ENCODE measurements around the gene ZFHX3.

Gene ZFHX3

GRCh38 chr16:73036074-73036826, 11.7 kb downstream of the ZFHX3 start:
- H3K4me1 ChIP-seq: peaks cover 50 to 94% (median 63%) of the 10 kb centered on the region in 10 experiments
- H3K27me3 ChIP-seq: peaks cover 36 to 73% (median 70%) of the 10 kb centered on the region in 11 experiments
- TF ChIP-seq Cebpa-rat (IDR thresholded peaks at IDR 0.05): no peak
- peaks cover 0 to 3% (median 0%) of the 10 kb centered on the region in 11 experiments; a peak in 1 of 22 replicates for H3K36me3 ChIP-seq
- H3K9me3 ChIP-seq (replicated peaks in 1 of 11): no peaks in the 10 kb centered on the region
- H3K4me2 ChIP-seq: peak overlapping the region; percentile 69 to 88 (median 78)
- peak overlapping the region; percentile 24 to 73 (median 56); a peak in 18 of 22 replicates for H3K9ac ChIP-seq
- H3K27ac ChIP-seq: peak overlapping the region in 9 of 11 experiments; percentile 13 to 65 (median 49); a peak in 17 of 22 replicates
- peaks cover 0 to 91% (median 0%) of the 10 kb centered on the region in 11 experiments; a peak in 7 of 22 replicates for H4K20me1 ChIP-seq
- peak overlapping the region; percentile 12 to 51 (median 31); a peak in 14 of 20 replicates for H3K4me3 ChIP-seq

- H3K36me3 ChIP-seq: peaks cover 0 to 3% (median 0%) of the 10 kb centered on the region in 11 experiments; a peak in 1 of 22 replicates
- H3K27ac ChIP-seq: no peak overlapping the region
- no peak overlapping the region for H3K4me3 ChIP-seq
- H3K4me1 ChIP-seq: peaks cover 52 to 91% (median 69%) of the 10 kb centered on the region in 10 experiments
- peaks cover 0 to 93% (median 0%) of the 10 kb centered on the region in 11 experiments; a peak in 8 of 22 replicates for H4K20me1 ChIP-seq
- H3K4me2 ChIP-seq: peak overlapping the region in 10 of 11 experiments; percentile 14 to 96 (median 18); a peak in 14 of 22 replicates
- H3K9ac ChIP-seq: 0 out of 22 replicates have a peak overlapping the region, but pooled peaks of 1 of the 11 experiments have one; percentile 7
- no peaks in the 10 kb centered on the region for H3K9me3 ChIP-seq (replicated peaks in 1 of 11)
- no peak for TF ChIP-seq Cebpa-rat (IDR thresholded peaks at IDR 0.05)
- H3K27me3 ChIP-seq: peaks cover 38 to 85% (median 80%) of the 10 kb centered on the region in 11 experiments
These were observed 13.6 kb downstream of the ZFHX3 start for GRCh38 chr16:73034374-73034773.

- Histone ChIP-seq H3K27me3 (peaks cover 38 to 85% (median 80%) of the 10 kb centered on the region in 11 experiments), H3K9ac (peak overlapping the region in 7 of 11 experiments; percentile 1 to 65 (median 33); a peak in 6 of 22 replicates)
- no peak for TF ChIP-seq Cebpa-rat (IDR thresholded peaks at IDR 0.05)
These were observed 14.5 kb downstream of the ZFHX3 start for GRCh38 chr16:73033271-73033998.

GRCh38 chr16:73032541-73033270, 15.2 kb downstream of the ZFHX3 start:
- peak overlapping the region in 7 of 10 experiments; percentile 4 to 35 (median 27); a peak in 12 of 20 replicates for H3K4me3 ChIP-seq
- peak overlapping the region in 5 of 11 experiments; percentile 2 to 47 (median 8); a peak in 5 of 22 replicates for H3K27ac ChIP-seq
- peak overlapping the region; percentile 55 to 96 (median 80) for H3K4me2 ChIP-seq
- peaks cover 0 to 16% (median 0%) of the 10 kb centered on the region in 11 experiments; a peak in 1 of 22 replicates for H3K36me3 ChIP-seq
- peaks cover 38 to 82% (median 74%) of the 10 kb centered on the region in 11 experiments for H3K27me3 ChIP-seq
- peaks cover 45 to 77% (median 64%) of the 10 kb centered on the region in 10 experiments for H3K4me1 ChIP-seq
- H4K20me1 ChIP-seq: peaks cover 0 to 93% (median 0%) of the 10 kb centered on the region in 11 experiments; a peak in 8 of 22 replicates
- peak overlapping the region in 7 of 11 experiments; percentile 1 to 65 (median 33); a peak in 11 of 22 replicates for H3K9ac ChIP-seq
- no peaks in the 10 kb centered on the region for H3K9me3 ChIP-seq (replicated peaks in 1 of 11)
- no peak for TF ChIP-seq Cebpa-rat (IDR thresholded peaks at IDR 0.05)

More at GRCh38 chr16:73033271-73033998, 14.5 kb downstream of the ZFHX3 start:
- peaks cover 52 to 84% (median 69%) of the 10 kb centered on the region in 10 experiments for H3K4me1 ChIP-seq
- peak overlapping the region; percentile 55 to 96 (median 80) for H3K4me2 ChIP-seq
- peaks cover 0 to 13% (median 0%) of the 10 kb centered on the region in 11 experiments; a peak in 1 of 22 replicates for H3K36me3 ChIP-seq
- H3K27ac ChIP-seq: peak overlapping the region in 2 of 11 experiments; percentile 3 to 47; a peak in 2 of 22 replicates
- H3K4me3 ChIP-seq: peak overlapping the region in 4 of 10 experiments; percentile 25 to 35 (median 30); a peak in 4 of 20 replicates
- H3K9me3 ChIP-seq (replicated peaks in 1 of 11): no peaks in the 10 kb centered on the region
- H4K20me1 ChIP-seq: peaks cover 0 to 93% (median 0%) of the 10 kb centered on the region in 11 experiments; a peak in 8 of 22 replicates

- Histone ChIP-seq H3K27me3 (peaks cover 33 to 76% (median 67%) of the 10 kb centered on the region in 11 experiments), H3K9me3 (replicated peaks in 1 of 11) (no peaks in the 10 kb centered on the region), H4K20me1 (peaks cover 0 to 93% (median 0%) of the 10 kb centered on the region in 11 experiments; a peak in 8 of 22 replicates), H3K4me1 (peaks cover 39 to 71% (median 58%) of the 10 kb centered on the region in 10 experiments), H3K4me3 (peak overlapping the region in 3 of 10 experiments; percentile 4 to 35 (median 25); a peak in 3 of 20 replicates), H3K36me3 (peaks cover 0 to 16% (median 0%) of the 10 kb centered on the region in 11 experiments; a peak in 1 of 22 replicates), H3K27ac (peak overlapping the region in 2 of 11 experiments; percentile 2 to 47; a peak in 2 of 22 replicates), H3K9ac (peak overlapping the region in 6 of 11 experiments; percentile 1 to 65 (median 26); a peak in 4 of 22 replicates), H3K4me2 (peak overlapping the region; percentile 55 to 96 (median 80))
- no peak for TF ChIP-seq Cebpa-rat (IDR thresholded peaks at IDR 0.05)
These were observed 15.9 kb downstream of the ZFHX3 start for GRCh38 chr16:73031984-73032383.

GRCh38 chr16:73031155-73031866, 16.6 kb downstream of the ZFHX3 start:
- Histone ChIP-seq H3K27me3 (peaks cover 28 to 69% (median 60%) of the 10 kb centered on the region in 11 experiments), H3K27ac (no peak overlapping the region), H4K20me1 (peaks cover 0 to 95% (median 0%) of the 10 kb centered on the region in 11 experiments; a peak in 8 of 22 replicates), H3K4me3 (no peak overlapping the region), H3K4me2 (peak overlapping the region; percentile 55 to 96 (median 80)), H3K9ac (no peak overlapping the region), H3K36me3 (peaks cover 0 to 16% (median 0%) of the 10 kb centered on the region in 11 experiments; a peak in 1 of 22 replicates), H3K9me3 (replicated peaks in 1 of 11) (no peaks in the 10 kb centered on the region), H3K4me1 (peaks cover 33 to 64% (median 51%) of the 10 kb centered on the region in 10 experiments)
- TF ChIP-seq Cebpa-rat (IDR thresholded peaks at IDR 0.05): no peak

GRCh38 chr16:73028721-73029361, 19.1 kb downstream of the ZFHX3 start:
- peaks cover 21 to 47% (median 32%) of the 10 kb centered on the region in 10 experiments for H3K4me1 ChIP-seq
- peaks cover 0 to 22% (median 0%) of the 10 kb centered on the region in 11 experiments; a peak in 2 of 22 replicates for H3K36me3 ChIP-seq
- H3K27ac ChIP-seq: no peak overlapping the region
- no peak for TF ChIP-seq Cebpa-rat (IDR thresholded peaks at IDR 0.05)
- peaks cover 9 to 44% (median 35%) of the 10 kb centered on the region in 11 experiments; a peak in 21 of 22 replicates for H3K27me3 ChIP-seq
- H3K9me3 ChIP-seq (replicated peaks in 1 of 11): no peaks in the 10 kb centered on the region
- peaks cover 0 to 98% (median 0%) of the 10 kb centered on the region in 11 experiments; a peak in 8 of 22 replicates for H4K20me1 ChIP-seq
- H3K9ac ChIP-seq: no peak overlapping the region
- no peak overlapping the region for H3K4me3 ChIP-seq
- H3K4me2 ChIP-seq: no peak overlapping the region

All from BLaER1 treated with 17β-estradiol and CSF1 and Interleukin-3, amounts not matched to agents 10 nM and 100 nM (cell line).